Subcutaneous abdominal adipose tissue (tissue), 5 donors: Measurements from ENCODE around the gene KAZN.

Experiments used
- H3K27ac ChIP-seq: one replicate; pipeline ENCODE4 v1.7.0; 2013; ENCODE audit warnings: low read depth, mild to moderate bottlenecking, inconsistent platforms, low read length, moderate library complexity
- H3K27me3 ChIP-seq, 5 donors: one replicate each; pipeline ENCODE4 v1.7.0; 2013; ENCODE audit warnings: low read length in 5 of 5, inconsistent platforms in 1 of 5; ENCODE audit not compliant: control insufficient read depth in 5 of 5, insufficient read depth in 4 of 5
- H3K36me3 ChIP-seq, 5 donors: one replicate each; pipeline ENCODE4 v1.7.0; 2013; ENCODE audit warnings: low read length in 5 of 5; ENCODE audit not compliant: control insufficient read depth in 5 of 5, insufficient read depth in 5 of 5
- H3K4me1 ChIP-seq, 5 donors: one replicate each; pipeline ENCODE4 v1.7.0; 2013; ENCODE audit warnings: low read length in 5 of 5, mild to moderate bottlenecking in 3 of 5, moderate library complexity in 1 of 5; ENCODE audit not compliant: control insufficient read depth in 5 of 5, insufficient read depth in 5 of 5
- H3K4me3 ChIP-seq, 5 donors: one replicate each; pipeline ENCODE4 v1.7.0; 2013; ENCODE audit warnings: low read length in 5 of 5, low read depth in 1 of 5
- H3K9ac ChIP-seq, 5 donors: one replicate each; pipeline ENCODE4 v1.7.0; 2013; ENCODE audit warnings: low read length in 5 of 5, mild to moderate bottlenecking in 4 of 5, moderate library complexity in 3 of 5
- H3K9me3 ChIP-seq, 5 donors: one replicate each; pipeline ENCODE4 v1.7.0; 2013; ENCODE audit warnings: low read length in 5 of 5; ENCODE audit not compliant: control insufficient read depth in 5 of 5
- donor health status: healthy.
- donor health status: healthy.
- donor health status: healthy.
- donor health status: healthy.
- donor health status: healthy.

Gene KAZN

GRCh38 chr1:14974361-14974760, 375.9 kb downstream of the KAZN start:
- Histone ChIP-seq H3K4me1 (peaks cover 7 to 31% (median 16%) of the 10 kb centered on the region in 5 donors), H3K9ac (no peak overlapping the region), H3K36me3 (peaks cover 0 to 9% (median 2%) of the 10 kb centered on the region in 5 donors), H3K4me3 (no peak overlapping the region), H3K9me3 (peaks cover 0 to 7% (median 4%) of the 10 kb centered on the region in 5 donors), H3K27ac (no peak overlapping the region), H3K27me3 (no peaks in the 10 kb centered on the region)

- Histone ChIP-seq H3K27me3 (no peaks in the 10 kb centered on the region), H3K27ac (no peak overlapping the region), H3K9ac (no peak overlapping the region), H3K9me3 (peaks cover 0 to 7% (median 4%) of the 10 kb centered on the region in 5 donors), H3K4me3 (no peak overlapping the region), H3K36me3 (peaks cover 0 to 9% (median 2%) of the 10 kb centered on the region in 5 donors), H3K4me1 (peaks cover 6 to 27% (median 14%) of the 10 kb centered on the region in 5 donors)
Measured at GRCh38 chr1:14975119-14975518, 376.6 kb downstream of the KAZN start.

- Histone ChIP-seq H3K27ac (no peak overlapping the region), H3K4me1 (peaks cover 1 to 23% (median 17%) of the 10 kb centered on the region in 5 donors), H3K4me3 (no peak overlapping the region), H3K9ac (no peak overlapping the region), H3K36me3 (peaks cover 0 to 9% (median 2%) of the 10 kb centered on the region in 5 donors), H3K27me3 (no peaks in the 10 kb centered on the region), H3K9me3 (peaks cover 0 to 7% (median 4%) of the 10 kb centered on the region in 5 donors)
Measured at GRCh38 chr1:14976256-14976655, 377.8 kb downstream of the KAZN start.

DNA sequence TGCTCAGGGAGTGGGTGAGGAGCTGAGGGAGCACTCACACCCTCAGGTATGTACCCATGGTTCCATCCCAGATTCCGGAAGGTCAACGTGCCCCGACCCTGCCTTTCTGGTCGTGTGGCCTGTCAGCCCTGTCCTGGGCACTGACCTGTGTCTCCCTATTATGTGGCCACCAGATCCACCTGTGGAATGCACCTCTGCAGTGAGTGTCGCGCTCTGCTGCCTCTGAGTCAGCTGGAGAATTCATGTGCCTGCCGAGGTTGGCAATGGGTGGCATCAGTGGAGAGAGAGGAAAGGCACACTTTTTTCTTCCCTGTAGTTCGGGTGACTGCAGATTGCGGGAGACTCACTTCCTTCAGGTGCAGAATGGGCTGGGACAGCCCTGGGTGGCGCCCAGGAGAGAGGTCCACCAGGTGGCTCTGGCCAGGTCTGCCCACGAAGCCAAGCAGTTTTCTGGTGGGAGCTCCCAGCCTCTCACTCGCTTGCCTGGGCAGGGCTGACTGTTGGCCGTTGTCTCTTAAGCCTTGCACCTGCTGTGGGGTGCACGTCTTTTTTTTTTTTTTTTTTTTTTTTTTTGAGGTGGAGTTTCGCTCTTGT, 378.9 kb downstream of the KAZN start:
- no peaks in the 10 kb centered on the region for H3K27me3 ChIP-seq
- H3K36me3 ChIP-seq = peaks cover 0 to 9% (median 2%) of the 10 kb centered on the region in 5 donors
- peaks cover 0 to 7% (median 4%) of the 10 kb centered on the region in 5 donors for H3K9me3 ChIP-seq
- no peak overlapping the region for H3K9ac ChIP-seq
- H3K4me1 ChIP-seq = peaks cover 0 to 15% (median 10%) of the 10 kb centered on the region in 5 donors
- H3K27ac ChIP-seq = no peak overlapping the region
- no peak overlapping the region for H3K4me3 ChIP-seq

DNA sequence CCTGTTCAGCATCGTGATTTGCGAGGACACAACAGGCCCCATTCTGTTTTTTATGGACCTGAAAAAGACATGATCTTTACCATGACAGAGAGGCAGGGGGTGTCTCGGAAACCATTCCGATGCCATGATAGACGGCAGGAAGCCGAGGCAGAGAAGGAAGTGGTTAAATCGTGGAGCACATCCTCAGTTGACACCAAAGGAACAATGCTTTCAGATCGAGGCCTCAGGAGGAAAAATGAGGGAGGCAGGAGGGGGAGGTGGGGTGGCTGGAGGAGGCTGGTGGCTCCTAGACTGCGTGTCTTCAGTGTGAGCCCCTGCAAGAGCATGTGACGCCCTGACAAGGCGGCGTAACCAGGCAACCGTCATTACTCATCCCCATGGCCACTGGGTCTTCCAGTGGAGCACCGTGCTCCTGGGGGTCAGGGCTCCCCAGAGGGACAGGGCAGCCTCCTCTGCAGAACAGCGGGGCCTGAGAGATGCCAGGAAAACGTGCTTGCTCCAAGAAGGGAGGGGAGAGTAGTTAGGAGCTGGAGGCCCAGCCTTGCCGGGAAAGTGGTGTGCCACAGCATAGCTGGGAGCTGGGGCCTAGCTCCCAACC, 382.2 kb downstream of the KAZN start:
- peaks cover 0 to 12% (median 8%) of the 10 kb centered on the region in 5 donors for H3K4me1 ChIP-seq
- H3K9me3 ChIP-seq = no peaks in the 10 kb centered on the region
- H3K27ac ChIP-seq = no peak overlapping the region
- H3K4me3 ChIP-seq = no peak overlapping the region
- H3K9ac ChIP-seq = no peak overlapping the region
- H3K36me3 ChIP-seq = peaks cover 0 to 9% (median 2%) of the 10 kb centered on the region in 5 donors
- no peaks in the 10 kb centered on the region for H3K27me3 ChIP-seq

DNA sequence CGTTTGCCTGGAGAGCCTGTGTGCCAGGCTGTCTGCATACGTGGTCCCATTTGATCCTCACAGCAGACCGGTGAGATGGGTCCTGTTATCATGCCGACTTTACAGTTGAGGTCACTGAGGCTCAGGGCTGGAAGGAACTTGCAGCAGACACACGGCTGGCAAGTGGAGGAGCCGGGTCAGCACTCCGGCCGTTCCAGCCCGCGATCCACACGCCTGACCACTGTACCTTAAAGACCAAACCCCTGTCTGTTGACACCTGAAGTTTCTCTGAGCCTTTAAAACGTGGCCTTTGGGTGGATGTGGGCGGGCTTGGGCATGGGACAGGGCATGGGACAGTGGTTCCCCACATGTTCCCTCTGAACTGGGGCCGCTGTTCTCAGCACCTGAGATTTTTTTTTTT, 383.5 kb downstream of the KAZN start:
- Histone ChIP-seq H3K27me3 (no peaks in the 10 kb centered on the region), H3K4me3 (no peak overlapping the region), H3K27ac (no peak overlapping the region), H3K4me1 (peaks cover 0 to 12% (median 8%) of the 10 kb centered on the region in 5 donors), H3K36me3 (peaks cover 0 to 7% (median 0%) of the 10 kb centered on the region in 5 donors), H3K9ac (no peak overlapping the region), H3K9me3 (no peaks in the 10 kb centered on the region)

- no peak overlapping the region for H3K27ac ChIP-seq
- no peak overlapping the region for H3K4me3 ChIP-seq
Measured at GRCh38 chr1:14983277-14983676, 384.8 kb downstream of the KAZN start.

GRCh38 chr1:14986168-14986567, 387.7 kb downstream of the KAZN start:
- Histone ChIP-seq H3K4me3 (no peak overlapping the region), H3K27ac (no peak overlapping the region), H3K27me3 (no peaks in the 10 kb centered on the region), H3K9me3 (no peaks in the 10 kb centered on the region), H3K9ac (no peak overlapping the region), H3K4me1 (peaks cover 0 to 18% (median 14%) of the 10 kb centered on the region in 5 donors), H3K36me3 (no peaks in the 10 kb centered on the region)

More at GRCh38 chr1:14983277-14983676, 384.8 kb downstream of the KAZN start:
- Histone ChIP-seq H3K4me1 (peaks cover 0 to 19% (median 15%) of the 10 kb centered on the region in 5 donors), H3K27me3 (no peaks in the 10 kb centered on the region), H3K9ac (no peak overlapping the region), H3K36me3 (peaks cover 0 to under 1% (median 0%) of the 10 kb centered on the region in 5 donors), H3K9me3 (no peaks in the 10 kb centered on the region)

- Histone ChIP-seq H3K4me3 (no peak overlapping the region), H3K9ac (no peak overlapping the region), H3K4me1 (peaks cover 0 to 15% (median 12%) of the 10 kb centered on the region in 5 donors), H3K9me3 (no peaks in the 10 kb centered on the region), H3K36me3 (no peaks in the 10 kb centered on the region), H3K27ac (no peak overlapping the region), H3K27me3 (no peaks in the 10 kb centered on the region)
Measured at GRCh38 chr1:14987829-14988603, 389.5 kb downstream of the KAZN start.

DNA sequence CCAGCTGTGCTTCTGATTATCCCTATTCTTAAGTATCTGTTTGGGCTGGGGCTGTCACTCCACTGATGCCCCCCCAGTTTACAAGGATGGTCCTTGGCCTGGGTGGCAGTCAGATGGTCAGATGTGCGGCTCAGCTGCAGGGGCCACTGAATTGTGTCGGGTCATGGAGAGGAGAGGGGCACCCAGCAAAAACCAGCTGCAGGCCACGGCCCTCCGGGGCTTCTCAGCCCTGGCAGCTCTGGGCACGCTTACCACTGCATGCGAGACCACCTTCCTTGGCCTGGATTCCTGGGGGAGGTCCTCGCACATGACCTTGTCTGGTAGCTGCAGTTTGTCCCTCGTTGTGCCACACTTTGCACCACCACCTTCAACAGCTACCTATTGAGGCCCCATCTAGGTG, 390.2 kb downstream of the KAZN start:
- Histone ChIP-seq H3K9ac (no peak overlapping the region), H3K4me3 (no peak overlapping the region), H3K9me3 (no peaks in the 10 kb centered on the region), H3K27me3 (no peaks in the 10 kb centered on the region), H3K27ac (no peak overlapping the region), H3K36me3 (no peaks in the 10 kb centered on the region), H3K4me1 (peaks cover 0 to 15% (median 12%) of the 10 kb centered on the region in 5 donors)
